ENCODE measurements around the gene CELF5. TPM values are rescaled to one million over a fixed set of nuclear protein-coding genes. Genes with fewer than 3 reads are reported as not detected.

CELF5 gene
- total RNA-seq, result under 0.01 and 0.39 TPM in 2 replicates

GRCh38 chr19:3224346-3225168 lies at the start of gene CELF5:
TSS of gene CELF5 (plus strand) at chr19:3224661. CDS start at chr19:3224740, 79 bp downstream.

GRCh38 chr19:3178377-3178972 lies 46.0 kb upstream of the CELF5 start, which contains the start of gene S1PR4:
TSS of gene S1PR4 (plus strand) at chr19:3178769. CDS start at chr19:3178793, 24 bp downstream.

DNA sequence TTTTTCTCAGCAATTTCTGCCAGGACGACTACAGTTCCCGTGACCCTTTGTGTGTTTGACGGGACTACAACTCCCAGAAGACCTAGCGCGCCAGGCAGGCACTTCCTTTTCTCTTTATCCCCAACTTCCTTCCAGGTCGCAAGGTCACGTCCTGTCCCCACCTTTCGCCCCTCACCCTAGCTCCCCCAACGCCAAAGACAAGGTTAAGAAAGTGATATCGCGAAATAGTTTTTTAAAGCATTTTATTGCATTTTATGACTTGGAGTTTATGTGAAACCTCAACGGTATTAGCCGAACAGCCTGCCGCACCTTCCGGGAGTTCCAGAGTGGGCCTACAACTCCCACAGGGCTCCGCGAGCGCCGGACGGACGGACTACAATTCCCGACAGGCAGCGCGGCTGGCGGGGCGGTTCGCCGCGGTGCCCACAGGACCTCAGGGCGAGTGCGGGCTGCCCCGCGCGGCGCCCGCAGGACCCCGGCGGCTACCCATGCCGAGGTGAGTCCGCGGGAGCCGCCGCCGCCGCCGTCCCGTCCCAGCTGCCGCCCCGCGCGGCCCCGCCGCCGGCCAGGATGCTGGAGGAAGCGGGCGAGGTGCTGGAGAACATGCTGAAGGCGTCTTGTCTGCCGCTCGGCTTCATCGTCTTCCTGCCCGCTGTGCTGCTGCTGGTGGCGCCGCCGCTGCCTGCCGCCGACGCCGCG lies 38.9 kb upstream of the CELF5 start, which contains the start of gene NCLN:
Gene NCLN, plus strand, starts transcription at position 470 of the 699 bp plus-strand sequence. Its CDS starts 101 bp downstream, at position 571.

Other genes starting within 250 kb of the CELF5 start
- 0.73 TPM in 1 of 2 replicates, not detected in the other for gene TLE6, start 247.1 kb upstream of the CELF5 start, total RNA-seq
- 0.39 and 1.5 TPM in 2 replicates for gene TLE2, start 195.4 kb upstream of the CELF5 start, total RNA-seq
- 151 and 166 TPM in 2 replicates for gene TLE5, start 162.2 kb upstream of the CELF5 start, total RNA-seq
- gene GNA11, start 130.3 kb upstream of the CELF5 start, total RNA-seq, result 50.0 and 71.9 TPM in 2 replicates
- gene GNA15, start 88.6 kb upstream of the CELF5 start, total RNA-seq, result not detected in 2 replicates
- gene S1PR4, start 45.9 kb upstream of the CELF5 start, total RNA-seq, result not detected in 2 replicates
- gene NCLN, start 38.7 kb upstream of the CELF5 start, total RNA-seq, result 54.7 and 73.5 TPM in 2 replicates
- gene NFIC, start 141.9 kb downstream of the CELF5 start, total RNA-seq, result 66.3 and 76.4 TPM in 2 replicates

Measured in subcutaneous preadipocyte (primary cell).